HepG2 (cell line): ENCODE data around the gene IGDCC3. TPM values are rescaled to one million over a fixed set of nuclear protein-coding genes. Genes with fewer than 3 reads are reported as not detected.

Experiments used
- FOXC1 ChIP-seq: sonication (generic); formaldehyde crosslinking; IDR thresholded peaks from 2 replicates; pipeline ENCODE4 v1.8.0; 2022; ENCODE audit warnings: mild to moderate bottlenecking, missing genetic modification reagents, borderline replicate concordance
- HOXA5 ChIP-seq: sonication (generic); formaldehyde crosslinking; IDR thresholded peaks from 2 replicates; pipeline ENCODE4 v1.4.0; 2020; ENCODE audit warnings: missing genetic modification reagents
- LCORL ChIP-seq, 2 experiments: fragments of 450-650 bp in 1 of 2; sonication (generic) in 1 of 2; formaldehyde crosslinking in 1 of 2; IDR thresholded peaks; 2 replicates each; pipeline versions ENCODE4 v1.5.0 to v1.6.1; 2017 to 2020; ENCODE audit warnings: antibody characterized with exemption in 1 of 2, missing genetic modification reagents in 1 of 2
- MXI1 ChIP-seq: IDR thresholded peaks from 3 replicates; pipeline ENCODE4 v1.6.1; 2012; ENCODE audit warnings: low read depth, low read length, inconsistent platforms, borderline replicate concordance
- PHF8 ChIP-seq: sonication (generic); formaldehyde crosslinking; IDR thresholded peaks from 2 replicates; pipeline ENCODE4 v1.5.0; 2020; ENCODE audit warnings: missing genetic modification reagents
- RXRB ChIP-seq: IDR thresholded peaks from 2 replicates; pipeline ENCODE4 v1.6.1; 2016; ENCODE audit warnings: borderline replicate concordance, missing genetic modification reagents, missing compliant biosample characterization
- SKI ChIP-seq: fragments of 450-650 bp; IDR thresholded peaks from one replicate; pipeline ENCODE4 v1.6.1; 2018; ENCODE audit warnings: mild to moderate bottlenecking; ENCODE audit not compliant: partially characterized antibody
- TSC22D2 ChIP-seq: sonication (generic); formaldehyde crosslinking; IDR thresholded peaks from 2 replicates; pipeline ENCODE4 v1.5.1; 2020; ENCODE audit warnings: missing genetic modification reagents, mild to moderate bottlenecking, borderline replicate concordance
- U2AF2 ChIP-seq: fragments of 200-400 bp; formaldehyde crosslinking; IDR thresholded peaks from 2 replicates; pipeline ENCODE4 v1.6.1; 2017; ENCODE audit warnings: low read depth, mild to moderate bottlenecking, low read length
- ZNF567 ChIP-seq: sonication (generic); formaldehyde crosslinking; IDR thresholded peaks from 2 replicates; pipeline ENCODE4 v1.8.1; 2023; ENCODE audit warnings: mild to moderate bottlenecking, missing genetic modification reagents, borderline replicate concordance
- ZNF747 ChIP-seq: sonication (generic); formaldehyde crosslinking; IDR thresholded peaks from 2 replicates; pipeline ENCODE4 v1.8.1; 2023; ENCODE audit warnings: missing genetic modification reagents, mild to moderate bottlenecking, borderline replicate concordance
- ZZZ3 ChIP-seq: sonication (generic); formaldehyde crosslinking; IDR thresholded peaks from 2 replicates; pipeline ENCODE4 v1.4.0; 2020; ENCODE audit warnings: missing genetic modification reagents, mild to moderate bottlenecking, borderline replicate concordance
- polyA plus RNA-seq, 8 experiments: library from polyadenylated mRNA; depleted of rRNA in 3 of 8; stranded (reverse) in 7 of 8; unstranded in 1 of 8; fragments of >200 nt; fragmentation: Illumina TruSeq in 4 of 8; extraction: Trizol in 4 of 8; gene quantifications; 2 replicates each; pipeline versions ENCODE4 v1.2.1 to v1.2.3, GENCODE V29; 2011 to 2016; ENCODE audit warnings: low read depth in 4 of 8, missing spikeins in 1 of 8, mixed read lengths in 1 of 8; ENCODE audit not compliant: insufficient read depth in 1 of 8
- total RNA-seq, 5 experiments: library from RNA; depleted of rRNA; stranded (reverse); fragments of >200 nt; fragmentation: Illumina TruSeq; extraction: Trizol; gene quantifications; 2 replicates each; pipeline ENCODE4 v1.2.3, GENCODE V29; 2016; ENCODE audit warnings: low read depth in 1 of 5
- TF ChIP-seq, protein P1 (sequence below): sonication (generic); formaldehyde crosslinking; IDR thresholded peaks from 2 replicates; pipeline ENCODE4 v1.5.1; 2020; ENCODE audit warnings: mild to moderate bottlenecking, moderate library complexity, missing genetic modification reagents
- TF ChIP-seq, protein P2 (sequence below): sonication (generic); formaldehyde crosslinking; IDR thresholded peaks from 2 replicates; pipeline ENCODE4 v1.5.0; 2020; ENCODE audit warnings: mild to moderate bottlenecking, missing genetic modification reagents, borderline replicate concordance
- TF ChIP-seq, protein P3 (sequence below): sonication (generic); formaldehyde crosslinking; IDR thresholded peaks from 2 replicates; pipeline ENCODE4 v1.4.0; 2020; ENCODE audit warnings: missing genetic modification reagents, borderline replicate concordance
- TF ChIP-seq, protein P4 (sequence below): sonication (generic); formaldehyde crosslinking; IDR thresholded peaks from 2 replicates; pipeline ENCODE4 v1.5.1; 2020; ENCODE audit warnings: missing genetic modification reagents, mild to moderate bottlenecking, borderline replicate concordance

The IGDCC3 gene
- total and polyA plus RNA-seq, 2 of the 13 experiments (the other 11 are each of a cell fraction or from before 2014, with no cell fraction given), result 30.1 to 51.8 TPM

DNA sequence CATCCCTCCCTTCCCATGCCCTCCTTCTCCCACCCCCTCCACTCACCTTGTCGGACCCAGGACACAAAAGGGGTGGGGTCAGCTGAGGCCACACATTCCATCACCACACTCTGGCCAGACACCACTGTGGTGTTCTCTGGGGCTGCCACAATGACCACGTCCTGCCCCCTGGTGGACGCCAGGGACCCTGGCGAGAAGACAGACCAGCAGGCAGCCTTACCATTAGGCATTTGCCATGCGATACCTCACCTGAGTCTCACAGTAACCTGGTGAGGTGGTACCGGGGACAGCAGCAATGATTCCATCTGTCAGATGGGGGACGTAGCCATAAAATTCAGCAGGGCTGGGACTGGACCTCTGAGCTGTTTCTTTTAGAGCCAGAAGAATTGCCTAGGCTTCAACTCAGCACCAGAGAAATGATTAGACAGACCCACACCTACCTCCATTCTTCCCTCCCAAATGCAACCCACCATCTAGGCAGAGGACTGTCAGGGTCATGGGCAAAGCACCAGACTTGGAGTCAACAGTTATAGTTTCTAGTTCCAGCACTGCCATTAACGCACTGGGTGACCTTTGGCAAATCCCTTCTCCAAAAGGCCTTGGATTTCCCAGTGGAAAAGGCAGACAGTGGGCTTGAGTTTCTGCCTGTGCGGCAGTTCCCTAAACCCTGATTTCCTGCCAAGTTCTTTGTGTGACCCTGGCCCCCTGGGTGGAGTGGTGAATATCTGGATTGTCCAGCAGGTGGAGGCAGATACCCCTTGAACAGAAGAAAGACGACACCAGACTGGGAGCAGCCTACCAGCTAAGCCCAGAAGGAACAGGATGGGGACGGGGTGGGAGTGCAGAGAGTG is 23.2 kb upstream of the IGDCC3 start (continued):
- TF ChIP-seq, protein P1, sequence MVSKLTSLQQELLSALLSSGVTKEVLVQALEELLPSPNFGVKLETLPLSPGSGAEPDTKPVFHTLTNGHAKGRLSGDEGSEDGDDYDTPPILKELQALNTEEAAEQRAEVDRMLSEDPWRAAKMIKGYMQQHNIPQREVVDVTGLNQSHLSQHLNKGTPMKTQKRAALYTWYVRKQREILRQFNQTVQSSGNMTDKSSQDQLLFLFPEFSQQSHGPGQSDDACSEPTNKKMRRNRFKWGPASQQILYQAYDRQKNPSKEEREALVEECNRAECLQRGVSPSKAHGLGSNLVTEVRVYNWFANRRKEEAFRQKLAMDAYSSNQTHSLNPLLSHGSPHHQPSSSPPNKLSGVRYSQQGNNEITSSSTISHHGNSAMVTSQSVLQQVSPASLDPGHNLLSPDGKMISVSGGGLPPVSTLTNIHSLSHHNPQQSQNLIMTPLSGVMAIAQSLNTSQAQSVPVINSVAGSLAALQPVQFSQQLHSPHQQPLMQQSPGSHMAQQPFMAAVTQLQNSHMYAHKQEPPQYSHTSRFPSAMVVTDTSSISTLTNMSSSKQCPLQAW, result peak; percentile 37; the same call in 1 of the 2 replicates
- TF ChIP-seq MXI1 (no peak), SKI (peak; percentile 18), ZNF567 (CRISPR knock-in tag) (0 out of 2 replicates have a peak, but pooled peaks have one; percentile 81), HOXA5 (CRISPR knock-in tag) (no peak), ZZZ3 (CRISPR knock-in tag) (no peak), TSC22D2 (CRISPR knock-in tag) (no peak), LCORL (IDR thresholded peaks at IDR 0.05) (no peak), LCORL (CRISPR knock-in tag; IDR thresholded peaks at IDR 0.05) (peak; percentile 83), ZNF747 (no peak), U2AF2 (no peak), FOXC1 (CRISPR knock-in tag) (peak; percentile 55; the same call in 1 of the 2 replicates), RXRB (CRISPR knock-in tag) (peak; percentile 46; the same call in 1 of the 2 replicates), PHF8 (CRISPR knock-in tag) (0 out of 2 replicates have a peak, but pooled peaks have one; percentile 21)
- TF ChIP-seq, protein P2, sequence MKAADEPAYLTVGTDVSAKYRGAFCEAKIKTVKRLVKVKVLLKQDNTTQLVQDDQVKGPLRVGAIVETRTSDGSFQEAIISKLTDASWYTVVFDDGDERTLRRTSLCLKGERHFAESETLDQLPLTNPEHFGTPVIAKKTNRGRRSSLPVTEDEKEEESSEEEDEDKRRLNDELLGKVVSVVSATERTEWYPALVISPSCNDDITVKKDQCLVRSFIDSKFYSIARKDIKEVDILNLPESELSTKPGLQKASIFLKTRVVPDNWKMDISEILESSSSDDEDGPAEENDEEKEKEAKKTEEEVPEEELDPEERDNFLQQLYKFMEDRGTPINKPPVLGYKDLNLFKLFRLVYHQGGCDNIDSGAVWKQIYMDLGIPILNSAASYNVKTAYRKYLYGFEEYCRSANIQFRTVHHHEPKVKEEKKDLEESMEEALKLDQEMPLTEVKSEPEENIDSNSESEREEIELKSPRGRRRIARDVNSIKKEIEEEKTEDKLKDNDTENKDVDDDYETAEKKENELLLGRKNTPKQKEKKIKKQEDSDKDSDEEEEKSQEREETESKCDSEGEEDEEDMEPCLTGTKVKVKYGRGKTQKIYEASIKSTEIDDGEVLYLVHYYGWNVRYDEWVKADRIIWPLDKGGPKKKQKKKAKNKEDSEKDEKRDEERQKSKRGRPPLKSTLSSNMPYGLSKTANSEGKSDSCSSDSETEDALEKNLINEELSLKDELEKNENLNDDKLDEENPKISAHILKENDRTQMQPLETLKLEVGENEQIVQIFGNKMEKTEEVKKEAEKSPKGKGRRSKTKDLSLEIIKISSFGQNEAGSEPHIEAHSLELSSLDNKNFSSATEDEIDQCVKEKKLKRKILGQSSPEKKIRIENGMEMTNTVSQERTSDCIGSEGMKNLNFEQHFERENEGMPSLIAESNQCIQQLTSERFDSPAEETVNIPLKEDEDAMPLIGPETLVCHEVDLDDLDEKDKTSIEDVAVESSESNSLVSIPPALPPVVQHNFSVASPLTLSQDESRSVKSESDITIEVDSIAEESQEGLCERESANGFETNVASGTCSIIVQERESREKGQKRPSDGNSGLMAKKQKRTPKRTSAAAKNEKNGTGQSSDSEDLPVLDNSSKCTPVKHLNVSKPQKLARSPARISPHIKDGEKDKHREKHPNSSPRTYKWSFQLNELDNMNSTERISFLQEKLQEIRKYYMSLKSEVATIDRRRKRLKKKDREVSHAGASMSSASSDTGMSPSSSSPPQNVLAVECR (CRISPR knock-in tag), result peak; percentile 39; the same call in 1 of the 2 replicates
- TF ChIP-seq, protein P3, sequence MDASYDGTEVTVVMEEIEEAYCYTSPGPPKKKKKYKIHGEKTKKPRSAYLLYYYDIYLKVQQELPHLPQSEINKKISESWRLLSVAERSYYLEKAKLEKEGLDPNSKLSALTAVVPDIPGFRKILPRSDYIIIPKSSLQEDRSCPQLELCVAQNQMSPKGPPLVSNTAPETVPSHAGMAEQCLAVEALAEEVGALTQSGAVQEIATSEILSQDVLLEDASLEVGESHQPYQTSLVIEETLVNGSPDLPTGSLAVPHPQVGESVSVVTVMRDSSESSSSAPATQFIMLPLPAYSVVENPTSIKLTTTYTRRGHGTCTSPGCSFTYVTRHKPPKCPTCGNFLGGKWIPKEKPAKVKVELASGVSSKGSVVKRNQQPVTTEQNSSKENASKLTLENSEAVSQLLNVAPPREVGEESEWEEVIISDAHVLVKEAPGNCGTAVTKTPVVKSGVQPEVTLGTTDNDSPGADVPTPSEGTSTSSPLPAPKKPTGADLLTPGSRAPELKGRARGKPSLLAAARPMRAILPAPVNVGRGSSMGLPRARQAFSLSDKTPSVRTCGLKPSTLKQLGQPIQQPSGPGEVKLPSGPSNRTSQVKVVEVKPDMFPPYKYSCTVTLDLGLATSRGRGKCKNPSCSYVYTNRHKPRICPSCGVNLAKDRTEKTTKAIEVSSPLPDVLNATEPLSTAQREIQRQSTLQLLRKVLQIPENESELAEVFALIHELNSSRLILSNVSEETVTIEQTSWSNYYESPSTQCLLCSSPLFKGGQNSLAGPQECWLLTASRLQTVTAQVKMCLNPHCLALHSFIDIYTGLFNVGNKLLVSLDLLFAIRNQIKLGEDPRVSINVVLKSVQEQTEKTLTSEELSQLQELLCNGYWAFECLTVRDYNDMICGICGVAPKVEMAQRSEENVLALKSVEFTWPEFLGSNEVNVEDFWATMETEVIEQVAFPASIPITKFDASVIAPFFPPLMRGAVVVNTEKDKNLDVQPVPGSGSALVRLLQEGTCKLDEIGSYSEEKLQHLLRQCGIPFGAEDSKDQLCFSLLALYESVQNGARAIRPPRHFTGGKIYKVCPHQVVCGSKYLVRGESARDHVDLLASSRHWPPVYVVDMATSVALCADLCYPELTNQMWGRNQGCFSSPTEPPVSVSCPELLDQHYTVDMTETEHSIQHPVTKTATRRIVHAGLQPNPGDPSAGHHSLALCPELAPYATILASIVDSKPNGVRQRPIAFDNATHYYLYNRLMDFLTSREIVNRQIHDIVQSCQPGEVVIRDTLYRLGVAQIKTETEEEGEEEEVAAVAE (CRISPR knock-in tag), result no peak
- TF ChIP-seq, protein P4, sequence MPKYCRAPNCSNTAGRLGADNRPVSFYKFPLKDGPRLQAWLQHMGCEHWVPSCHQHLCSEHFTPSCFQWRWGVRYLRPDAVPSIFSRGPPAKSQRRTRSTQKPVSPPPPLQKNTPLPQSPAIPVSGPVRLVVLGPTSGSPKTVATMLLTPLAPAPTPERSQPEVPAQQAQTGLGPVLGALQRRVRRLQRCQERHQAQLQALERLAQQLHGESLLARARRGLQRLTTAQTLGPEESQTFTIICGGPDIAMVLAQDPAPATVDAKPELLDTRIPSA (CRISPR knock-in tag), result no peak
